ENCODE results near the gene PEX11G.

The PEX11G gene

DNA sequence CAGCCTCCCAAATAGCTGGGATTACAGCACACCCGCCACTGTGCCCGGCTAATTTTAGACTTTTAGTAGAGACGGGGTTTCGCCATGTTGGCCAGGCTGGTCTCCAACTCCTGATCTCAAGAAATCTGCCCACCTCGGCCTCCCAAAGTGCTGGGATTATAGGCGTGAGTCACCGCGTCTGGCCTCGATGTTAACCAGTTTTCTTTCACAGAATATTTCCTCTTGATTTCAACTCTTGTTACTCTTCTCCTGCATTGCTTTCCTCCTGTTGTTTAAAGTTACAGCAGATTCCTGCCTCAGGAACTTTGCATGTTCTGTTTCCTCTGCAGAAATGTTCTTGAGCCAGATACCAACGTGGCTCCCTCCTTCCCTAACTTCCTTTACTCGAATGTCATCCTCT, 3.7 kb upstream of the PEX11G start:
- DNase-seq = no peak

DNA sequence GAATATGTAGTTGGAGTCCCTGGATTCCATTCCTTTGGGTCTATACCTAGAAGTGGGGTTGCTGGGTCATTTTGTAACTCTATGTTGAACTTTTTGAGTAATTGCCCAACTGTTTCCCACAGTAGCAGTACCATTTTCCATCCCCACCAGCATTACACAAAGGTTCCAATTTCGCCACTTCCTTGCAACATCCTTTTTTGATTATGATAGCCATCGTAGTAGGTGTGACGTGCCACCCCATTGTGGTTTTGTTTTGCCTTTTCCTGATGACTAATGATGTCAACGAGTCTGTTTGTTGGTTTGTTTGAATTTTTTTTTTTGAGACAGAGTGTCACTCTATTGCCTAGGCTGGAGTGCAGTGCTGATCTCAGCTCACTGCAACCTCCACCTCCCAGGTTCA, 3.3 kb upstream of the PEX11G start:
- peak in 1 of 2 experiments; percentile 35 for DNase-seq

DNA sequence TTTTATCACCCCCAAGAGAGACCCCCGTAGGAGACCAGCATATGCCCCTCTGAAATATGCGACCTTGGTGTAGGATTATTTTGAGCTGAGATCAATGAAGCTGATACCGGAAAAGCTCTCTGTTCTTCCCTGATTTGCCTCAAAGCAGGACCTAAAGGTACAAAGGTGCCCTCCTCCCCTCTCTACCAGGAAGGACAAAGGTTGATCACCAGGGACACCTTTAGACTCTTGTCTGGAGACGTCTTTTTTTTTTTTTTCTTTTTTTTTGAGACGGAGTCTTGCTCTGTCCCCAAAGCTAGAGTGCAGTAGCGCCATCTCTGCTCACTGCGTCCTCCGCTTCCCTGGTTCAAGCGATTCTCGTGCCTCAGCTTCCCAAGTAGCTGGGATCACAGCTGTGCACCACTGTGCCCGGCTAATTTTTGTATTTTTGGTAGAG, 792 bp upstream of the PEX11G start:
- DNase-seq = no peak

DNA sequence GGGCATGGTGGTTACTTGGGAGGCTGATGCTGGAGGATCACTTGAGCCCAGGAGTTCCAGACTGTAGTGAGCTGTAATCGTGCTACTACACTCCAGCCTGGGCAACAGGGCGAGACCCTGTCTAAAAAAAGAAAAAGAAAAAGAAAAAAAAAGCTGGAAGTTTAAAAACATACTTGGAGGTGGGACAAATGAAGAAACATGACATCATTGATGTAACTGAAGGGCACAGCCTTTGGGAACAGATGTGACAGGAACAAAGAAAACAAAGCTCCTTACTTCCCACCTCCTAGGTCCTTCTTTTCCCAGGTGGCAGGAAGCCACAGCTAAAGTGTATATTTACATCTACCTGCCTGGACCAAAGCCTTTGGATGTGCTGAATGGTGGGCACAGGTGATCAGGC, 1.9 kb downstream of the PEX11G start:
- no peak for DNase-seq

DNA sequence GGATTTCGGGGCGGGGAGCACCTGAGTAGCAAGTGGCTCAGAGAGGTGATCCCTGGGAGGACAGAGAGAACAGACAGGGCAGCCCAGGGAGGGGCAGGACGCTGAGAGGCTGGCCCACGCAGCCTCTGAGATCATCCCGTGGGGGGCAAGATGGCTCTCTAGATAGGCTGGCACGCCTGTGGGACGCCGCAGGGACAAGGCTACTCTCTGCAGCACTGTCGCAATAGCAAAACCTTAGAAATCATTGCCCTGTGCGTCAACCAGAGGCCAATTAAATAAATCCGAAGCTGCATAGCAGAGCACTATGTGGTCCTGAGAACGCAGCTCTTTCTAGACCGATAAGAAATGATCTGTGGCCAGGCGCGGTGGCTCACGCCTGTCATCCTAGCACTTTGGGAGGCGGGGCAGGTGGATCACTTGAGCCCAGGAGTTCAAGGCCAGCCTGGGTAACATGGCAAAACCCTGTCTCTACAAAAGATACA, 5.1 kb downstream of the PEX11G start:
- no peak for DNase-seq

DNA sequence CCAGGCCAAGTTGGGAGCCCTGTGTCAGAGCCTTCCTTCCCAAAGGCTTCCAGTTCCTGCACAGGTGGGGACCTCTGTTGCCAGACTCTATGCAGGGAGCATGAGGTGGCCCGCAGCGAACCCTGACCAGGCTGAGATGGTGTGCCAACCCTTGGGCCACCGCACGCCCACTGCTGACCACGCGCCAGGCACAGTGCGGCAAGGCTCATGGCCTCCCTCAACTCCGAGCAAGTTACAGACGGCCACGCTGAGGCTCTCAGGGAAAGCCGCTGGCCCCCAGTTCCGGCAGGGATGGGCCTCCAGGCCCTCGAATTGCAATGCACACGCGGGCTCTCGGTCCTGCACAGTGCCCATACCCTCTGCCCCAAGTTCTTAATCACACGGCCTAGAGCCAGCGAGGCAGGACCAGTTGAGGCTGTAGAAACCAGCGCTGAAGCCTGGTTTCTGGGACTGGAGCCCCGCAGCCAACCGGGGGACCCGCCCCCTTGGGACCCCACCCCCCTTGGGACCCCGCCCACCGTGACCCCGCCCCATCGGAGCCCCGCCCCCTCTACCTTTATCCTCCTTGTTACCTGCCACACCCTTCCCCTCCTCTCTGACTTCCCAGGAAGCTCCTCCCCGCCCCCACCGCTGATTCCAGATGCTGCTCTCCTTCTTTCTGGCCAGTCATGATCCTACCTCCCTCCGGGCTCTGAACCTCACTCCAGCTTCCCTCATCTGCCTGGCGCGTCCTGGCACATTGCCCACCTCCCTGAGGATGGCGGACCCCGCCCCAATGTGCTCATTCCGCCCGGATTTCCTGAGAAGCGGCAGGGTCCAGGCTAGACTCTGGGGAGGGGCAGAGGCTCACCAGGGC, 6.0 kb downstream of the PEX11G start:
- no peak for DNase-seq

DNA sequence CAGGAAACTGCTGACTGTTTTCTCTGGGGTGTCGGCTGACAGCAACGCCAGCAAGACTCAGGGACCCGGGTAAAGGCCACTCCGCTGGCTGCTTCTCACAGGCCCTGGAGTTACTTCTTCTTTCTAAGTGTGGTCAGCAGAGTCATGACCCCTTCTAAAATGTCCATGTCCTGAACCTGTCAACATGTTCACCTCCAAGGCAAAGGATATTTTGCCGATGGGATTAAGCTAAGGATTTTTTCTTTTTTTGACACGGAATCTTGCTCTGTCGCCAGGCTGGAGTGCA, 7.9 kb downstream of the PEX11G start:
- no peak for DNase-seq

DNA sequence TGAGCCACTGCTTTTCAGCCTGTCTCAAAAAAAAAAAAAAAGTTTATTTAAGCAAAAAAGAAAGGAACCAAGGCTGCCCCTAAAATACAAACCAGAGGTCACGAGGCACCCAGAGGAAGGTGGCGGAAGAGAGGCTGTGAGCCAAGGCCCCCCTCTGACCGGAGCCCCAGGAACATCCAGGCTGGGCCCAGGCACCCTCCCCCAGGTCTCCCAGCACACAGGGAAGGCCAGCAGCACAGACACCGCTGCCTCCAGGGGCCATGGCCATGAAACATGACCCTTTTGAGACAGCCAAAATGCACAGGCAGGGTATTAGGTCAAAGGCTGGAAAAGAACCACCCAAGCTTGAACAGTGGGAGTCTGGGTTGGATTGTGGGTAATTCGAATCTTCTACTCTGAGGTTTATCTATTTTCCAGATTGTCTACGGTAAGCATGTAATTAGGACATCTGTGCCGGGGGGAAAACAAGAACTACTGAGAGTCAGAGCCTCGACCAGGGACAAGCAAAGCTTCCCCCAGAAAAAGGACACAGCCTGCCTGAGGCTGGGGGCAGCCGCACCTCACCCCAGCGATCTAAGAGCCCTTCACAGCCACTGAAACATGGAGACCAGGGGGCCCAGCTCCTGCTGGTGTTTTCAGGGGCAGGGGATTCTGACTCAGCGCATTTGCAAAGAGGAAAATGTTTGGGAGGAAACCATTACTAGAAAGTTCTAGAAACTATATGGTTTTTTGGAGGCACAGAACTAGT, 8.4 kb downstream of the PEX11G start:
- DNase-seq = no peak

DNA sequence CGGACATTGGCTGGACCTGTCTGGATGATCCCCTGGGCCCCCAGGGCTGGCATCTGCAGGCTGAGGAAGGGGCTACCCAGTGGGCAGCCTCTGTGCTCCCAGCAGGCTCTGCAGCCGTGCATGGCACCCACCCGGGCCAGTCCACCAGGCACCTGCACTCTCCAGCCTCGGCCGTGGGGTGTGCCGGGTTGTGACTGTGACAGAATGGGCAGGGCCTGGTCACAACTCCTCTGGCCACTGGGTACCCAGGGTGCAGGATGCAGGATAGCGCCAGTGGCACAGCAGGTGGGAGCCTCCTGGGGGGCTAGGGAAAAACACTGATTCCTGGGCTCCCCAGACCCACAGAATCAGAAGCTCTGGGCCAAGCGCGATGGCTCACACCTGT, 10.0 kb downstream of the PEX11G start:
- no peak for DNase-seq

DNA sequence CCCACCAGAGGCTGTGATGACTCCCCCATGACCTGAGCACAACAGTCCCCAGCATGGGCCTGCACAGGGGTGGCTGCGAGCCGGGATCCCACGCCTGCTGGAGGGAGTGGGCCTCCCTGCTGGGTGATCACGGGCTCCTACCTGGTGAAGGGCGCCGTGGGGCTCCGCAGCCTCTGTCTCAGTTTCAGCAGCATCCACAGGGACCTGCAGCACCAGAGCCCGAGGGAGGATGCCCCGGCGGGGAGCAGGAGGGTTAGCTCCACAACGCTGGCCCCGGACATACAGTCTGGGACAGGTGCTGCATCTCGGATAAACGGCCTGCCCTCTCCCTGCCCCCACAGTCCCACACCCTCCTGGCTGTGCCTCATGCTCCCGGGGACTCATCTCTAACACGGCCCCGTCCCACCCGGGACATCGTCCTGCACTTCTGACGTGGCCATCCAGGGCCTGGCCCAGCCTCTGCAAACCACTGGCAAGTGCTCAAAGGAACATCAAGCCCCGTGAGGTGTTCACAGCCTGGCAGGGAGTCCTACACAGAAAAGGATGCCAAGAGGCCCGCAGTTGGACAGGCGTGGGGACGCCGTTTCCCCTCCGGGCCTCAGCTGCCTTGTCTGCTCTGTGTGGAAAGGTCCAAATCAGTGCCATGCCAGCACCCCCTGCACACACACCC, 10.5 kb downstream of the PEX11G start:
- DNase-seq = no peak

DNA sequence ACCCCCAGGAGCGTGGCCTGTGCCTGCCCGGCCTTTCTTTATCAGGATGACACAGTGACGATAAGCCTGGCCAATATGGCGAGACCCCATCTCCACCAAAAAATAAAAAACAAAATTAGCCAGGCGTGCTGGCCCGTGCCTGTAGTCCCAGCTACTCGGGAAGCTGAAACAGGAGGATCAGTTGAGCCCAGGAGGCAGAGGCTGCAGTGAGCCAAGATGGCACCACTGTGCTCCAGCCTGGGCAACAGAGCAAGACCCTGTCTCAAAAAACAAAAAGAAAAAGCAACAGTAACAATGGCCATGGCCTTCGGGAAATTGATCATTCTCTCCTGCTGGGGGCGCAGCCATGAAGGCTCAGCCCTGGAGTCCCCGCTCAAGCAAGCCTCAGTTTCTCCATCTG, 11.1 kb downstream of the PEX11G start:
- DNase-seq = no peak

DNA sequence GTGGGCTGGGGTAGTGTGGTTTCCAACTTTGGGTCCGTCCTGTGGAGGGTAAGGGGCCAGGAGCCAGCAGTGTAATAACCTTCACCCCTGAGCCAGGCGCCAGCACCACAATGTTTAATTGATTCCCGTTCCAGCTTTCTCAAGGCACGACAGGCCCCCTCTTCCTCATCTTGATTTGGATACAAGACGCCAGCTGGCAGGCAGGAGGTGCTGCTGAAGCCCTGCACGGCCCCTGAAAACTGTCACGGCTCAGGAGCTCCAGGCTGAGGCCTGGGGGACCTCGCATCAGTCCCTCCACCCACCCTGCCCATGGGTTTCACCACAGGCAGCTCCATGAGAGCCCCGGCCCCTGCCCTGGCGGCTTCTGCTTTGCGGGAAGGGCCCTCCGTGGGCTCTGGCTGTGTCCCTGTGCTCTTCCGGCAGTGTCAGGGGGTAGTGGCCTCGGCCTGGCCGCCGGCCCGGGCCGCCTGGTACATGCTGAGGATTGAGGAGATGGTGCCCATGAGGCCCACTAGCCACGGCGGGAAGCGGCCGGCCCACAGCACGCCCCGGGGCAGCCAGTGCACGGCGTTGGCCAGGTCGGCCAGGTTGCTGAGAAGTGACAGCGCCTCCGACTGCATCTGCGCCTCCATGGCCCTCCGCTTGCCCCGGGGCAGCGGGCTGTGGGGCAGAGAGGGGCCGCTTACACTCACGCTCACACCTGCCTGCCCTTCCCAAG, 11.9 kb downstream of the PEX11G start:
- no peak for DNase-seq

DNA sequence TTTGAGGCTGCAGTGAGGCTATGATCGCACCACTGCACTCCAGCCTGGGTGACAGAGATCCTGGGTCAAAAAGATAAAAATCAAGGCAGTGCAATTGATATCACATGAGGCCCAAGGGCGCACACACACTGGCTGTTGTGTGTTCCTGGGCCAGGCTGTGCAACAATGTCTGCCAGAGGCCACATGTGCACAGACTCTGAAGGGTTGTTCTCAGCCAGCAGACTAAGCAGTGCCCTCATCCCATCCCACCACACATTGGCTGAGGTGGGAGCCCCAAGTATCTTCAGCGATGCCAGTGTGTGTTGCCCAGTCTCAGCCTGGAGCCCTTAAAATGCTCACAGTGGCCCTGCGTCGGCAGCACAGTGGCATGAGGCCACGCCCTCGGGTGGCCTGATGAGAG, 12.6 kb downstream of the PEX11G start:
- no peak for DNase-seq

DNA sequence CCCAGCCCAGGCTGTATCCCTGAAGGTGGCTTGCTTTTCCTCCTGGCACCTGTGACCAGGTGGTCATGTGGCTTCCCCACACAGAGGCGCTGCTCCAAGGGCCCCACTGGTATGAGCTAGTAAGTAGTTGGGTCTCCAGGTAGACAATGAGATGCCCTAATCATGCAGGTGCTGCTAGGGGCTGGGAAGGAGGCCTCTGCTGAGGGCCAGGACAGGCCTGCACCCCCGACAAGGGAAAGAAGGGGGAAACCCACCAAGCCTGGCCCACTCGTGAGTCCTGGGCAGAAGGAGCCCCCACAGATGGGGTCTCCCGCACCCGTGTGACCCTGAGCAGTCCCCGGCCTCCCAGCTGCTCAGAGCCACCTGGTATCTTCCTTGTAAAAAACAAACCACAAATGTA, 13.2 kb downstream of the PEX11G start:
- DNase-seq = no peak

DNA sequence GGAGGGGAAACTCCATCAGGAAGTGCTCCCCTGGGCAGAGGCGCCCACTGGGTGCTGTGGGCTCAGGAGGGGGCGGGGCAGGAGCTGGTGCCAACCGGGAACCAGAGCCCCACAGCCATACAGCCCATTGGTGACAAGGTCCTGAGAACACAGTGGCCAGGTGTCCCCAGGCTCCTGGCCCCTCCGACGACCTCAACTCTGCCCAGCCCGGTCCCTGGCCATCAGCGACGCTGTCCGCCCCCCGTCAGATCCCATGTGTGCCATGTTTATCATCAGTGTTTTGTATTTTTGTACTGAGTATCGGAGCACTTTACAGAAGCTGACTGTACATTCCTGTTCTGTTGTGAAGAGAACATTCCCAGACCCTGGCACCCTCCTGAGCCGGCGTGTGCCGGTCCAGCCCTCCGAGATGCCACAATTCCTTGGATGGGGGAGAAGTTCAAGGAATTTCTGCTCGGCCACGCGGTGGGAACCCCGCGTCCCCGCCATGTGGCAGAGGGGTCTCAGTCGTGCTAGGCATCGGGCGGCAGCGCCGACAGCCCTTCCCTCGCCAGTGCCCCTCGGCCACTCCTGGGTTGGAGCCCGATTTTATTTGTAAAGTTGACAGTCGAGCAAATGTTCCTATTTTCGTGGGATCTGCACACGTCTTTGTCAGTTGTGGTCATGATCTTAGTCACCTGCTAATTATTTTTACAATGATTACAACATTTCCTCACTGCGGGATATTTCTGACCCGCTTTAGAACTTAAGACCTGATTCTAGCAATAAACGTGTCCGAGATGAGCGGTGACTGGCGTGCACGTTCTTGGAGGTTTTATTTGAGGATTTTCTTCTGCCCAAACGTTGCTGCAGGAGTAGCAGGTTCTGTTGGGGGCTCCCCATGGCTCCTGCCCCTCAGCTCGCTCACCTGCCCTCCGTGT, 16.9 kb downstream of the PEX11G start:
- DNase-seq = no peak

DNA sequence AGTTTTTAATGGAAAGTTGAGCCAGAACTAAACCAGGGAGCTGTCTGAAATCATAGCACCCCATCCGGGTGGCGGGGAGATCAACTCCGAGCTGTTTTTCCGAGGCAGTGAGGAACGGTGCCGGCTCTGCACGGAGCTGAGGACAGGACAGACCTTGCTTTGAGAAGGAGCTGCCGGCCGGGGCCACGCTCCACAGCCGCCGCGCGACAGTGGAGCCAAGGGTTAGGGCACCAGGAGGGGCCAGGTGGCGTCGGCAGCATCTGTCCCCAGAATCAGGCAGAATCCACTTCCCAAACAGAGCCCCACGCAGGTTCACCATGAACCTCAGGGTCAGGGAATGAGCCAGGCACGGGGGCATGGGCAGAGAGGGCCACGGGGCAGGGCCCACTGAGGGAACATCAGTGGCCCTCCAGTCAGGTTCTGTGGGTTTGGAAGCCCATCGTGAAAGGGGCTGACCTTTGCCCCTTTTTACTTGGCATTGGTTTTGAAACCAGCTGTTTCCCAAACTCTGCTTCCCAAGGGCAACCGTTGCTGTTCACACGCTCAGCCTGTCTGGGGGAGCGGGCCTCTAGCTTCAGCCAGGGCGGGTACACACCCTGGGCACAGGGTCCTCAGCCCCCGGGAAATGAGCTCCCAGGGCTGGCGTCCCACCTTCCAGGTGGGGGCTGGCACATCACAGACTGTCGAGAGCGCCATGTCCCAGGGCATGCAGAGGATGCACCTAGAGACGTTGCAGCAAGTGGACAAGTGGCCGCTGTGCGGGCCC, 18.1 kb downstream of the PEX11G start:
- no peak for DNase-seq

DNA sequence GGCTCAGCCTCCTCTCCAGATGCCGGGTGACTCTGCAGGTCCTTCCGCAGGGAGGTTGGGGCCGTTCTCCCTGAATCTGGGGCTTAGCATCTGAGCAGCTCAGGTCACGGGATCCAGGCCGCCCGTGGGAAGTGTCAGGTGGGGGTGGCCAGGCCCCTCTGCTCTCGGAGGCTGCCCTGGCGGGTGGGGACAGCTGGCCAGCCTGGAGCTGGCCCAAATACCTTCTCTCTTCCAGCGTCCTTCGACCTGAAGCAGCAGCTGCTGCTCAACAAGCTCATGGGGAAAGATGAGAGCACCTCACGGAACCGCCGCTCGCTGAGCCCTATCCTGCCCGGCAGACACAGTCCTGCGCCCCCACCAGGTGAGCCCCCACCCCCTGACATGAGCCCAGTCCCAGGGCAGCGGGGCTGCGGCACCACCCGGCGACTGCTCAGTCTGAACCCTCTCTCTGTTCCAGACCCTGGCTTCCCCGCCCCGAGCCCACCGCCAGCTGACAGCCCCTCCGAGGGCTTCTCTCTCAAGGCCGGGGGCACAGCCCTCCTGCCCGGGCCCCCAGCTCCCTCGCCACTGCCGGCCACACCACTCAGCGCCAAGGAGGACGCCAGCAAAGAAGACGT, 19.1 kb downstream of the PEX11G start:
- DNase-seq = no peak

DNA sequence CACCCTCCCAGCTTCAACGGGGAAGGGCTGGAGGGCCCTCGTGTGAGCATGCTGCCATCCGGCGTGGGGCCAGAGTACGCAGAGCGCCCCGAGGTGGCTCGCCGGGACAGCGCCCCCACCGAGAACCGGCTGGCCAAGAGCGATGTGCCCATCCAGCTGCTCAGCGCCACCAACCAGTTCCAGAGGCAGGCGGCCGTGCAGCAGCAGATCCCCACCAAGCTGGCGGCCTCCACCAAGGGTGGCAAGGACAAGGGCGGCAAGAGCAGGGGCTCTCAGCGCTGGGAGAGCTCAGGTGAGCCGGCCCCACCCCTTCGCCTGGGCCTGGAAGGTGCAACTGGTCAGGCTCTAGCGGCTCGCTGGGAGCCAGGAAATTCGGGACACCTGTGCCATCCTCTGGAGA, 20.0 kb downstream of the PEX11G start:
- DNase-seq = no peak

DNA sequence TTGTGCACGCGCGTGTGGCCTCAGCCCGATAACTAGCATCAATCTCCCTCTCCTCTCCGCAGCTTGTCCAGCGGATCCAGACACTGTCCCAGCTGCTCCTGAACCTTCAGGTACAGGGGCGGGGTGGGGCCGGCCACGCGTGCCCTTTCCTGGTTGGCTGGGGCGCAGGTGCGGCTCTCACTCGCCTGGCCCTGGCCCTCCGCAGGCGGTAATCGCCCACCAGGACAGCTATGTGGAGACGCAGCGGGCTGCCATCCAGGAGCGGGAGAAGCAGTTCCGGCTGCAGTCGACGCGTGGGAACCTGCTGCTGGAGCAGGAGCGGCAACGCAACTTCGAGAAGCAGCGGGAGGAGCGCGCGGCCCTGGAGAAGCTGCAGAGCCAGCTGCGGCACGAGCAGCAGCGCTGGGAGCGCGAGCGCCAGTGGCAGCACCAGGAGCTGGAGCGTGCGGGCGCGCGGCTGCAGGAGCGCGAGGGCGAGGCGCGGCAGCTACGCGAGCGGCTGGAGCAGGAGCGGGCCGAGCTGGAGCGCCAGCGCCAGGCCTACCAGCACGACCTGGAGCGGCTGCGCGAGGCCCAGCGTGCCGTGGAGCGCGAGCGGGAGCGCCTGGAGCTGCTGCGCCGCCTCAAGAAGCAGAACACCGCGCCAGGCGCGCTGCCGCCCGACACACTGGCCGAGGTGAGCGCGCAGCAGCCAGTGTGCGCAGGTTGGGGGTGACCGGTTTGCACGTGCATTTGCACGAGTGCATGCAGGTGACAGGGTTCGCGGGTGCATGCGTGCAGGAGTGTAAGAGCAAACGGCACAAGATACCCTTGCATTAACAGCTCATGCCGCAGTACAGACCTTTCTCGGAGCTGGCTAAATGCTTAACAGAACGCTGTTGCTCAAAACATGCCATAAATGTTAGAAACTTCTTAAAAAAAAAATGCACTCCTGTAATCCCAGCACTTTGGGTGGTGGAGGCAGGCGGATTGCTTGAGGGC, 21.5 kb downstream of the PEX11G start:
- no peak for DNase-seq

DNA sequence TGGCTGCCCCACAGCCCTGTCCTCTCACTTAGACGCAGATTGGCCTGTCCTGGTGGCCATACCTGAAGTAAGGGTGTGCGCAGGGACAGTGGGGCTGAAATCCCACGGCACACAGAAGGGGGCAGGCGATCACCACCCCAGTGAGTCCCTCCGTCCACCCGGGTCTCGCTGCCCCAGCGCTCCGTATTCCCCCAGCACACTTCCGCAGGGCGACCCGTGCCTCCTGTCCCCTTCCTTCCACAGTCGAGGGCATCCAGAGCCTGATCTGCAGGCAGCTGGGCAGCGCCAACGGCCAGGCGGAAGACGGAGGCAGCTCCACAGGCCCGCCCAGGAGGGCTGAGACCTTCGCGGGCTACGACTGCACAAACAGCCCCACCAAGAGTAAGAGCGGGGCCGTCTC, 25.3 kb downstream of the PEX11G start:
- DNase-seq = no peak

Data from stimulated activated CD4-positive, alpha-beta T cell treated with anti-CD3 and anti-CD28 coated beads, Interleukin-4, amount 100 ng/mL, for 4 hours (primary cell).